Stomach (tissue), 4 donors: ENCODE measurements around the gene MMP20.

Experiments
- CTCF ChIP-seq, 7 experiments: fragments of 450-650 bp in 4 of 7; fragments of 200-600 bp in 3 of 7; sonication (generic) in 3 of 7; IDR thresholded peaks; one replicate each; pipeline ENCODE4 v1.5.1; 2016 to 2019; ENCODE audit warnings: antibody characterized with exemption in 7 of 7, control low read depth in 2 of 7, mild to moderate bottlenecking in 1 of 7
- POLR2A ChIP-seq, 4 donors: fragments of 450-650 bp; IDR thresholded peaks; one replicate each; pipeline ENCODE4 v1.6.1; 2016; ENCODE audit warnings: antibody characterized with exemption in 4 of 4, control low read depth in 2 of 4, mild to moderate bottlenecking in 1 of 4, moderate library complexity in 1 of 4

GRCh38 chr11:102623128-102623527 lies 2.0 kb downstream of the MMP20 start:
- TF ChIP-seq CTCF (IDR thresholded peaks at IDR 0.05) (no peak), POLR2A (IDR thresholded peaks at IDR 0.05) (no peak)
